K562 (cell line): ENCODE data around the gene LYPD3. TPM values are rescaled to one million over a fixed set of nuclear protein-coding genes. Genes with fewer than 3 reads are reported as not detected.

ENCODE experiments used
- ATAC-seq: fragments of 200-7000 bp; cut with Tn5 transposase; 3 replicates; pipeline ENCODE4 v1.9.1; 2020; ENCODE audit warnings: moderate library complexity
- BruUV-seq: library from RNA; stranded (reverse); fragments of 400-500 nt; replicated peaks from 2 replicates; lab custom pipeline; 2021; lab: Mats Ljungman, UMichigan
- CTCF ChIA-PET: fragments of 300-600 bp; formaldehyde crosslinking; extraction: SDS; loops from one replicate; lab custom pipeline; 2021; ENCODE audit warnings: low intra/inter-chr PET ratio; lab: Yijun Ruan, JAX
- POLR2A ChIA-PET: fragments of 300-600, 350-650 bp; sonication (Branson Sonifier 250); formaldehyde crosslinking; extraction: SDS; loops from one replicate; lab custom pipeline; 2021; ENCODE audit warnings: antibody characterized with exemption, inconsistent platforms; lab: Yijun Ruan, JAX
- DNase-seq, 4 experiments: peaks; one replicate each; pipeline versions ENCODE4 v3.0.0 to v3.0.0-alpha.2; 2011 to 2018; ENCODE audit warnings: low spot score in 3 of 4, mixed read lengths in 3 of 4; ENCODE audit errors: extremely low read depth in 1 of 4
- FAIRE-seq: peaks from 2 replicates; lab custom pipeline; 2011; peaks lifted over from hg19 to GRCh38; lab: Jason Lieb, UNC
- H2AFZ ChIP-seq: 2 replicates; pipeline ENCODE4 v1.6.0; 2011; ENCODE audit warnings: low read depth, low read length, control low read depth, inconsistent platforms
- H3K27ac ChIP-seq: fragments of 200-600 bp; 3 replicates; pipeline ENCODE4 v1.8.0; 2011; ENCODE audit warnings: low read depth, mild to moderate bottlenecking, control low read depth, inconsistent platforms, low read length, moderate library complexity, mixed read lengths; ENCODE audit errors: extremely low read depth
- H3K27me3 ChIP-seq, 2 experiments: fragments of 300-600 bp in 1 of 2; 2 replicates in 1 of 2; 3 replicates in 1 of 2; pipeline versions ENCODE4 v1.6.0 to v1.8.0; 2011; ENCODE audit warnings: inconsistent platforms in 2 of 2, low read length in 2 of 2, mild to moderate bottlenecking in 1 of 2, mixed read lengths in 1 of 2, moderate library complexity in 1 of 2; ENCODE audit not compliant: control insufficient read depth in 2 of 2, insufficient read depth in 2 of 2
- H3K36me3 ChIP-seq: fragments of 300-600 bp; 3 replicates; pipeline ENCODE4 v1.8.0; 2011; ENCODE audit warnings: mild to moderate bottlenecking, low read length, inconsistent platforms; ENCODE audit not compliant: control insufficient read depth, insufficient read depth
- H3K4me1 ChIP-seq, 2 experiments: fragments of 200-600 bp in 1 of 2; replicated peaks in 1 of 2; 2 replicates in 1 of 2; 3 replicates in 1 of 2; pipeline versions ENCODE4 v1.5.1 to v1.8.0; 2011; ENCODE audit warnings: inconsistent platforms in 2 of 2, low read length in 2 of 2, mild to moderate bottlenecking in 1 of 2, mixed read lengths in 1 of 2, moderate library complexity in 1 of 2; ENCODE audit not compliant: control insufficient read depth in 2 of 2, insufficient read depth in 2 of 2
- H3K4me2 ChIP-seq: 2 replicates; pipeline ENCODE4 v1.6.1; 2011; ENCODE audit warnings: low read length, control low read depth, inconsistent platforms, mixed read lengths; ENCODE audit not compliant: insufficient read depth
- H3K4me3 ChIP-seq: fragments of 200-600 bp; sonication (generic), shearing (Covaris generic); 2 replicates; pipeline ENCODE4 v1.5.1; 2016; ENCODE audit warnings: control low read depth, inconsistent platforms
- H3K79me2 ChIP-seq: fragments of 200-600 bp; 3 replicates; pipeline ENCODE4 v1.8.0; 2011; ENCODE audit warnings: low read length, inconsistent platforms; ENCODE audit not compliant: control insufficient read depth, insufficient read depth
- H3K9ac ChIP-seq, 2 experiments: 2 replicates each; pipeline versions ENCODE4 v1.6.0 to v1.6.1; 2011; ENCODE audit warnings: low read depth in 2 of 2, low read length in 2 of 2, control low read depth in 1 of 2, inconsistent platforms in 1 of 2, mild to moderate bottlenecking in 1 of 2, mixed read lengths in 1 of 2; ENCODE audit not compliant: insufficient read depth in 1 of 2
- H3K9me1 ChIP-seq: one replicate; pipeline ENCODE4 v1.6.0; 2011; ENCODE audit warnings: inconsistent platforms, mild to moderate bottlenecking, low read length, moderate library complexity; ENCODE audit not compliant: control insufficient read depth, insufficient read depth
- H3K9me3 ChIP-seq: replicated peaks from 2 replicates; pipeline ENCODE4 v1.5.1; 2011; ENCODE audit warnings: low read depth, low read length, inconsistent platforms; ENCODE audit not compliant: control insufficient read depth, insufficient read depth
- H4K20me1 ChIP-seq: replicated peaks from 2 replicates; pipeline ENCODE4 v1.6.1; 2011; ENCODE audit warnings: low read length, inconsistent platforms, mixed read lengths; ENCODE audit not compliant: control insufficient read depth, insufficient read depth
- BCOR ChIP-seq: fragments of 450-650 bp; IDR thresholded peaks from 2 replicates; pipeline ENCODE4 v1.6.1; 2016
- PURB ChIP-seq: sonication (generic); formaldehyde crosslinking; IDR thresholded peaks from 2 replicates; pipeline ENCODE4 v1.9.0; 2021; ENCODE audit warnings: low read depth, mild to moderate bottlenecking, missing genetic modification reagents
- RBM25 ChIP-seq: fragments of 200-400 bp; formaldehyde crosslinking; IDR thresholded peaks from 2 replicates; pipeline ENCODE4 v1.6.1; 2018; ENCODE audit warnings: low read length, low read depth, moderate library complexity; ENCODE audit not compliant: severe bottlenecking
- TAF15 ChIP-seq: fragments of 200-400 bp; formaldehyde crosslinking; IDR thresholded peaks from 2 replicates; pipeline ENCODE4 v1.6.1; 2017; ENCODE audit warnings: mild to moderate bottlenecking, low read depth, low read length, moderate library complexity
- ZFP36 ChIP-seq: fragments of 150-350 bp; IDR thresholded peaks from 2 replicates; pipeline ENCODE4 v1.6.1; 2018; ENCODE audit warnings: low read length, low read depth; ENCODE audit not compliant: partially characterized antibody
- ZNF121 ChIP-seq: sonication (generic); formaldehyde crosslinking; conservative IDR thresholded peaks from 2 replicates; pipeline ENCODE4 v1.8.0; 2022; ENCODE audit warnings: missing genetic modification reagents
- ZNF174 ChIP-seq: fragments of 250-450 bp; sonication (Bioruptor Pico); IDR thresholded peaks from 2 replicates; pipeline ENCODE4 v1.4.0; 2020; ENCODE audit warnings: mild to moderate bottlenecking
- WGBS: fragments of 100-300 bp; shearing (Covaris generic); methylation state at CpG from one replicate; pipeline ENCODE4 v1.1.6; 2016; ENCODE audit warnings: low coverage, mixed read lengths; ENCODE audit not compliant: insufficient coverage; ENCODE audit errors: missing lambda C conversion rate; 5-methylcytosine and 5-hydroxymethylcytosine counted together
- in situ Hi-C: fragments of 300-500 bp; cut with MboI; formaldehyde crosslinking; loops from 4 replicates; pipeline ENCODE4 v1.15.0; 2018; ENCODE audit warnings: inconsistent platforms, mixed read lengths
- intact Hi-C: fragments of 100-400 bp; cut with micrococcal nuclease; formaldehyde crosslinking; loops from 2 replicates; pipeline ENCODE4 v1.14.2; 2022
- polyA plus RNA-seq, 8 experiments: library from polyadenylated mRNA; depleted of rRNA in 4 of 8; stranded (reverse) in 5 of 8; unstranded in 3 of 8; fragments of >200 nt; fragmentation: Nextera tagmentation in 2 of 8; fragmentation: Illumina TruSeq in 1 of 8; extraction: Ambion mirVana in 2 of 8; extraction: Trizol in 1 of 8; gene quantifications; 2 replicates each; pipeline versions ENCODE4 v1.2.1 to v1.2.3, GENCODE V29; 2011 to 2014; ENCODE audit warnings: inconsistent platforms in 1 of 8, missing spikeins in 1 of 8
- total RNA-seq, 7 experiments: library from RNA; depleted of rRNA in 6 of 7; stranded (reverse); fragments of >200 nt in 6 of 7; fragmentation: Illumina TruSeq in 2 of 7; extraction: Trizol in 2 of 7; gene quantifications; 2 replicates each; pipeline versions ENCODE4 v1.2.1 to v1.2.3, GENCODE V29; 2011 to 2021; ENCODE audit warnings: low replicate concordance in 1 of 7

Gene LYPD3
- total and polyA plus RNA-seq, 9 of the 15 experiments (the other 6 are each of a cell fraction or from before 2014, with no cell fraction given) = 0.04 to 0.33 (median 0.20) TPM; not detected in 1

DNA sequence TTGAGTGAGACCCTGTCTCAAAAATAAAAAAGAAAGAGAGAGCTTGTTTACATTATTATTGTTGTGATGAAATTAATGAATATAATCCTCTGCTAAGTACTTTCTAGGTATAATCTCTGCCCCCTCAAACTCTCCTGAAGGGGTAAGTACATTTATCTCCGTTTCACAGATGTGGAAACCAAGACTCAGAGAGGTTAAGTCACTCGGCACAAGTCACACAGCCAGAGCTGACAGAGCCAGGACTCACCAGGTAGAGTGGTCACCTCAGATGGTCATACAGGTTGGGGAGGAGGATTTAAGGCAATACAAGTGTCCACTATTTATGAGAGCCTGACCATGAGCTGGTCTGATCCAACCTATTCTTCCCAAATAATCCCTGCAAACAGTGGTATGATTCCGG is 15.2 kb upstream of the LYPD3 start:
- Histone ChIP-seq H3K27me3 (no peaks in the 10 kb centered on the region), H3K36me3 (no peaks in the 10 kb centered on the region), H3K27ac (no peak overlapping the region), H3K4me2 (no peak overlapping the region), H3K9ac (no peak overlapping the region), H3K4me1 (peaks cover 3% of the 10 kb centered on the region in 2 experiments; a peak in 3 of 5 replicates), H4K20me1 (no peaks in the 10 kb centered on the region), H3K9me1 (no peaks in the 10 kb centered on the region), H3K9me3 (no peaks in the 10 kb centered on the region), H3K79me2 (no peaks in the 10 kb centered on the region), H2AFZ (no peak overlapping the region), H3K4me3 (no peak overlapping the region)
- FAIRE-seq (no peak), ATAC-seq (no peak), DNase-seq (no peak)
- intact Hi-C loops (no loop called here), in situ Hi-C loops (no loop called here)
- ChIA-PET CTCF (no interaction called here), POLR2A (interaction anchor here (0.8 to 1.2 kb wide), 2 partner anchors 10 to 13 kb away, joined by 3 read pairs; no protein-coding TSS in a partner anchor)
- TF ChIP-seq ZNF174 (CRISPR knock-in tag) = no peak
- no peak for TF ChIP-seq TAF15
- peak; percentile 92 for TF ChIP-seq RBM25
- TF ChIP-seq ZFP36 = peak; percentile 78
- peak; percentile 70 for TF ChIP-seq BCOR
- WGBS = 43% methylated on average over 2 of the region's 3 CpGs
- no TSS peak for BruUV-seq

- Histone ChIP-seq H3K4me3 (no peak overlapping the region), H3K36me3 (no peaks in the 10 kb centered on the region), H2AFZ (no peak overlapping the region), H3K9me3 (no peaks in the 10 kb centered on the region), H4K20me1 (no peaks in the 10 kb centered on the region), H3K4me1 (peaks cover 5 to 7% of the 10 kb centered on the region in 2 experiments; a peak in 4 of 5 replicates), H3K4me2 (no peak overlapping the region), H3K79me2 (no peaks in the 10 kb centered on the region), H3K9me1 (no peaks in the 10 kb centered on the region), H3K27ac (no peak overlapping the region), H3K9ac (no peak overlapping the region), H3K27me3 (no peaks in the 10 kb centered on the region)
- BruUV-seq = no TSS peak
- WGBS = 53% methylated on average over 4 of the region's 4 CpGs
- no peak for DNase-seq
- POLR2A ChIA-PET = interaction anchor here (0.8 to 1.4 kb wide), 4 partner anchors 11 to 16 kb away, joined by 3 to 8 read pairs (median 4); no protein-coding TSS in a partner anchor
- in situ Hi-C loops (no loop called here), intact Hi-C loops (no loop called here)
- no peak for FAIRE-seq
- ATAC-seq = no peak
- CTCF ChIA-PET = no interaction called here
- TF ChIP-seq PURB (CRISPR knock-in tag) = no peak
- peak; percentile 75 for TF ChIP-seq ZNF121 (CRISPR knock-in tag)
Observed at GRCh38 chr19:43479961-43480561, 14.7 kb upstream of the LYPD3 start.
